Measurements from ENCODE around the gene SEC14L2. TPM values are rescaled to one million over a fixed set of nuclear protein-coding genes. Genes with fewer than 3 reads are reported as not detected.

Gene SEC14L2
- polyA plus RNA-seq, 1 donor from 2014 or later = 2.7 TPM

- Histone ChIP-seq H3K79me2 (replicated peaks; ENCODE audit: insufficient read depth, low read length) (no peaks in the 10 kb centered on the region), H3K36me3 (ENCODE audit: insufficient read depth, low read length) (no peaks in the 10 kb centered on the region), H3K4me2 (ENCODE audit: low read length) (no peak overlapping the region), H3K4me3 (ENCODE audit: low read length) (no peak overlapping the region), H3K9ac (ENCODE audit: low read length) (no peak overlapping the region), H3F3A (ENCODE audit: insufficient read depth, low read length, poor library complexity, severe bottlenecking) (no peaks in the 10 kb centered on the region), H3K27me3 (ENCODE audit: insufficient read depth, low read depth, low read length) (no peaks in the 10 kb centered on the region), H3K9me2 (ENCODE audit: insufficient read depth, low read length) (no peaks in the 10 kb centered on the region), H3K27ac (ENCODE audit: low read length) (no peak overlapping the region), H4K20me1 (ENCODE audit: insufficient read depth) (no peaks in the 10 kb centered on the region), H3K9me3 (ENCODE audit: low read length) (no peaks in the 10 kb centered on the region), H2AFZ (ENCODE audit: low read depth, low read length) (no peak overlapping the region)
- no peak for TF ChIP-seq MXI1 (conservative IDR thresholded peaks at IDR 0.05; ENCODE audit: poor library complexity, severe bottlenecking)
- TF ChIP-seq EZH2 (IDR thresholded peaks at IDR 0.05; ENCODE audit: borderline replicate concordance, insufficient read depth, low read length, poor library complexity, severe bottlenecking) = no peak
- no peak for TF ChIP-seq POLR2AphosphoS5 (IDR thresholded peaks at IDR 0.05)
- TF ChIP-seq, protein P1, sequence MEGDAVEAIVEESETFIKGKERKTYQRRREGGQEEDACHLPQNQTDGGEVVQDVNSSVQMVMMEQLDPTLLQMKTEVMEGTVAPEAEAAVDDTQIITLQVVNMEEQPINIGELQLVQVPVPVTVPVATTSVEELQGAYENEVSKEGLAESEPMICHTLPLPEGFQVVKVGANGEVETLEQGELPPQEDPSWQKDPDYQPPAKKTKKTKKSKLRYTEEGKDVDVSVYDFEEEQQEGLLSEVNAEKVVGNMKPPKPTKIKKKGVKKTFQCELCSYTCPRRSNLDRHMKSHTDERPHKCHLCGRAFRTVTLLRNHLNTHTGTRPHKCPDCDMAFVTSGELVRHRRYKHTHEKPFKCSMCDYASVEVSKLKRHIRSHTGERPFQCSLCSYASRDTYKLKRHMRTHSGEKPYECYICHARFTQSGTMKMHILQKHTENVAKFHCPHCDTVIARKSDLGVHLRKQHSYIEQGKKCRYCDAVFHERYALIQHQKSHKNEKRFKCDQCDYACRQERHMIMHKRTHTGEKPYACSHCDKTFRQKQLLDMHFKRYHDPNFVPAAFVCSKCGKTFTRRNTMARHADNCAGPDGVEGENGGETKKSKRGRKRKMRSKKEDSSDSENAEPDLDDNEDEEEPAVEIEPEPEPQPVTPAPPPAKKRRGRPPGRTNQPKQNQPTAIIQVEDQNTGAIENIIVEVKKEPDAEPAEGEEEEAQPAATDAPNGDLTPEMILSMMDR (IDR thresholded peaks at IDR 0.05; ENCODE audit: poor library complexity, severe bottlenecking) = no peak
- no peak for TF ChIP-seq EP300 (conservative IDR thresholded peaks at IDR 0.05; ENCODE audit: poor library complexity, severe bottlenecking)
- no peak for TF ChIP-seq SMC3 (conservative IDR thresholded peaks at IDR 0.05; ENCODE audit: poor library complexity)
- TF ChIP-seq, protein P2, sequence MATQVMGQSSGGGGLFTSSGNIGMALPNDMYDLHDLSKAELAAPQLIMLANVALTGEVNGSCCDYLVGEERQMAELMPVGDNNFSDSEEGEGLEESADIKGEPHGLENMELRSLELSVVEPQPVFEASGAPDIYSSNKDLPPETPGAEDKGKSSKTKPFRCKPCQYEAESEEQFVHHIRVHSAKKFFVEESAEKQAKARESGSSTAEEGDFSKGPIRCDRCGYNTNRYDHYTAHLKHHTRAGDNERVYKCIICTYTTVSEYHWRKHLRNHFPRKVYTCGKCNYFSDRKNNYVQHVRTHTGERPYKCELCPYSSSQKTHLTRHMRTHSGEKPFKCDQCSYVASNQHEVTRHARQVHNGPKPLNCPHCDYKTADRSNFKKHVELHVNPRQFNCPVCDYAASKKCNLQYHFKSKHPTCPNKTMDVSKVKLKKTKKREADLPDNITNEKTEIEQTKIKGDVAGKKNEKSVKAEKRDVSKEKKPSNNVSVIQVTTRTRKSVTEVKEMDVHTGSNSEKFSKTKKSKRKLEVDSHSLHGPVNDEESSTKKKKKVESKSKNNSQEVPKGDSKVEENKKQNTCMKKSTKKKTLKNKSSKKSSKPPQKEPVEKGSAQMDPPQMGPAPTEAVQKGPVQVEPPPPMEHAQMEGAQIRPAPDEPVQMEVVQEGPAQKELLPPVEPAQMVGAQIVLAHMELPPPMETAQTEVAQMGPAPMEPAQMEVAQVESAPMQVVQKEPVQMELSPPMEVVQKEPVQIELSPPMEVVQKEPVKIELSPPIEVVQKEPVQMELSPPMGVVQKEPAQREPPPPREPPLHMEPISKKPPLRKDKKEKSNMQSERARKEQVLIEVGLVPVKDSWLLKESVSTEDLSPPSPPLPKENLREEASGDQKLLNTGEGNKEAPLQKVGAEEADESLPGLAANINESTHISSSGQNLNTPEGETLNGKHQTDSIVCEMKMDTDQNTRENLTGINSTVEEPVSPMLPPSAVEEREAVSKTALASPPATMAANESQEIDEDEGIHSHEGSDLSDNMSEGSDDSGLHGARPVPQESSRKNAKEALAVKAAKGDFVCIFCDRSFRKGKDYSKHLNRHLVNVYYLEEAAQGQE (IDR thresholded peaks at IDR 0.05; ENCODE audit: borderline replicate concordance) = no peak
- no peak for TF ChIP-seq RAD21 (conservative IDR thresholded peaks at IDR 0.05)
Observed at GRCh38 chr22:30413745-30414524, 17.1 kb downstream of the SEC14L2 start.

DNA sequence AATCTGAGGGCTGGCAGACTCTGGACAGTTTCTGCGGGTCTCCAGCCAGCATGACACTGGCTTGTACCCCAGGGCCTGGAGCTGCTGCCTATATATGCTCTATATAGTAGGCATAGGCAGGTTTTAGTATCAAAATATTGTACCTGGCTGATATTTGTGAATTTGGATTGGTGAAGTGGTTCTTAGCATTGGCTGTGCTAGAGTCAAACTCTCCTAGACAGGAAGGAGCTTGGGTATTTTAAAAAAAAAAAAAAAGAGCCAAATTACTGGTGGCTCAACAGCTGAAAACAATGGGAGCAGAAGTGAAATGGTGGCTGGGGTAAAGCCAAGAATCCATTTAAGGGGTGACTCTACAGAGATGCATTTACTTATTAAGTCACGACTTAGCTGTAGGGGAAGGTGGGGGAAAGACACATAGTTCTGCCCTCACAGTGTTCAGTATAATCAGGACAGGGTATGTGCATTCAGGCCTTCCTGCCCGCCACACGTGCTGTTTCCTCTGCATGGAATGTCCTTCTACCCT is 17.8 kb downstream of the SEC14L2 start:
- Histone ChIP-seq H4K20me1 (ENCODE audit: insufficient read depth) (no peaks in the 10 kb centered on the region), H3K9ac (ENCODE audit: low read length) (no peak overlapping the region), H3F3A (ENCODE audit: insufficient read depth, low read length, poor library complexity, severe bottlenecking) (no peaks in the 10 kb centered on the region), H3K4me3 (ENCODE audit: low read length) (no peak overlapping the region), H2AFZ (ENCODE audit: low read depth, low read length) (no peak overlapping the region), H3K9me2 (ENCODE audit: insufficient read depth, low read length) (no peaks in the 10 kb centered on the region), H3K9me3 (ENCODE audit: low read length) (no peaks in the 10 kb centered on the region), H3K27me3 (ENCODE audit: insufficient read depth, low read depth, low read length) (no peaks in the 10 kb centered on the region), H3K4me2 (ENCODE audit: low read length) (no peak overlapping the region), H3K27ac (ENCODE audit: low read length) (no peak overlapping the region), H3K79me2 (replicated peaks; ENCODE audit: insufficient read depth, low read length) (no peaks in the 10 kb centered on the region), H3K36me3 (ENCODE audit: insufficient read depth, low read length) (no peaks in the 10 kb centered on the region)
- TF ChIP-seq POLR2AphosphoS5 (IDR thresholded peaks at IDR 0.05) (no peak), RAD21 (conservative IDR thresholded peaks at IDR 0.05) (no peak), SMC3 (conservative IDR thresholded peaks at IDR 0.05; ENCODE audit: poor library complexity) (no peak), MXI1 (conservative IDR thresholded peaks at IDR 0.05; ENCODE audit: poor library complexity, severe bottlenecking) (no peak), EP300 (conservative IDR thresholded peaks at IDR 0.05; ENCODE audit: poor library complexity, severe bottlenecking) (no peak)
- TF ChIP-seq, protein P1 (IDR thresholded peaks at IDR 0.05; ENCODE audit: poor library complexity, severe bottlenecking) = no peak
